GM19238 (cell line): ENCODE data around the gene FMNL2.

Experiments
- DNase-seq: peaks from one replicate; pipeline ENCODE4 v3.0.0; 2011; ENCODE audit warnings: low spot score; ENCODE audit not compliant: insufficient read length

The FMNL2 gene

GRCh38 chr2:152339556-152340286 lies 4.7 kb downstream of the FMNL2 start:
- DNase-seq = no peak

- DNase-seq = no peak
Observed at GRCh38 chr2:152342259-152343046, 7.5 kb downstream of the FMNL2 start.

GRCh38 chr2:152343426-152343825 lies 8.5 kb downstream of the FMNL2 start:
- DNase-seq = no peak

GRCh38 chr2:152344579-152345195 lies 9.7 kb downstream of the FMNL2 start:
- DNase-seq = no peak

- no peak for DNase-seq
Observed at GRCh38 chr2:152347076-152347475, 12.1 kb downstream of the FMNL2 start.

GRCh38 chr2:152348388-152348787 lies 13.4 kb downstream of the FMNL2 start:
- DNase-seq = no peak

GRCh38 chr2:152349416-152349815 lies 14.4 kb downstream of the FMNL2 start:
- DNase-seq = no peak

- DNase-seq = no peak
Observed at GRCh38 chr2:152350155-152350679, 15.2 kb downstream of the FMNL2 start.

GRCh38 chr2:152352616-152353015 lies 17.6 kb downstream of the FMNL2 start:
- no peak for DNase-seq

GRCh38 chr2:152353364-152353763 lies 18.4 kb downstream of the FMNL2 start:
- DNase-seq = no peak

- no peak for DNase-seq
Observed at GRCh38 chr2:152354069-152354755, 19.2 kb downstream of the FMNL2 start.

- no peak for DNase-seq
Observed at GRCh38 chr2:152354909-152355308, 19.9 kb downstream of the FMNL2 start.

GRCh38 chr2:152355409-152355831 lies 20.4 kb downstream of the FMNL2 start:
- DNase-seq = no peak

GRCh38 chr2:152359573-152360363 lies 24.8 kb downstream of the FMNL2 start:
- DNase-seq = no peak

- DNase-seq = no peak
Observed at GRCh38 chr2:152363936-152364335, 29.0 kb downstream of the FMNL2 start.

- no peak for DNase-seq
Observed at GRCh38 chr2:152367547-152368390, 32.8 kb downstream of the FMNL2 start.

- no peak for DNase-seq
Observed at GRCh38 chr2:152369176-152369860, 34.3 kb downstream of the FMNL2 start.

GRCh38 chr2:152370783-152371182 lies 35.8 kb downstream of the FMNL2 start:
- no peak for DNase-seq

GRCh38 chr2:152372438-152372984 lies 37.5 kb downstream of the FMNL2 start:
- no peak for DNase-seq
